IMR-90 (cell line): Measurements from ENCODE around the gene KCNMA1. TPM values are rescaled to one million over a fixed set of nuclear protein-coding genes. Genes with fewer than 3 reads are reported as not detected.

ENCODE experiments used
- ATAC-seq: fragments of 200-7000 bp; cut with Tn5 transposase; 2 replicates; pipeline ENCODE4 v1.9.1; 2020; ENCODE audit warnings: low read depth, mild to moderate bottlenecking, moderate library complexity
- BruUV-seq: library from RNA; stranded (reverse); fragments of 400-500 nt; replicated peaks from 2 replicates; lab custom pipeline; 2021; lab: Mats Ljungman, UMichigan
- CTCF ChIA-PET: fragments of 300-600 bp; formaldehyde crosslinking; extraction: SDS; loops from one replicate; lab custom pipeline; 2021; ENCODE audit warnings: antibody characterized with exemption; lab: Yijun Ruan, JAX
- POLR2A ChIA-PET: fragments of 300-600 bp; sonication (Branson Sonifier 250); formaldehyde crosslinking; loops from one replicate; lab custom pipeline; 2022; ENCODE audit warnings: antibody characterized with exemption; ENCODE audit not compliant: unreplicated experiment; lab: Charles Lee
- DNase-seq: peaks from one replicate; pipeline ENCODE4 v3.0.0; 2013
- H2AFZ ChIP-seq: replicated peaks from 2 replicates; pipeline ENCODE3; 2013; ENCODE audit warnings: low read length, mild to moderate bottlenecking; ENCODE audit not compliant: poor library complexity
- H2AK5ac ChIP-seq: 2 replicates; pipeline ENCODE4 v1.6.1; 2013; ENCODE audit warnings: low read depth, low read length, inconsistent platforms
- H2AK9ac ChIP-seq: replicated peaks from 2 replicates; pipeline ENCODE3; 2013; ENCODE audit warnings: mild to moderate bottlenecking, low read depth, low read length, moderate library complexity; ENCODE audit not compliant: poor library complexity
- H2BK120ac ChIP-seq: 2 replicates; pipeline ENCODE4 v1.6.1; 2013; ENCODE audit warnings: low read depth, low read length, inconsistent platforms
- H2BK15ac ChIP-seq: 3 replicates; pipeline ENCODE4 v1.6.1; 2013; ENCODE audit warnings: low read depth, low read length, inconsistent platforms
- H2BK20ac ChIP-seq: 2 replicates; pipeline ENCODE4 v1.6.1; 2013; ENCODE audit warnings: low read depth, mild to moderate bottlenecking, inconsistent platforms, low read length, moderate library complexity
- H2BK5ac ChIP-seq: 2 replicates; pipeline ENCODE4 v1.6.1; 2013; ENCODE audit warnings: mild to moderate bottlenecking, low read depth, low read length, inconsistent platforms; ENCODE audit not compliant: poor library complexity, severe bottlenecking
- H3K14ac ChIP-seq: replicated peaks from 2 replicates; pipeline ENCODE4 v1.6.1; 2013; ENCODE audit warnings: low read depth, low read length, inconsistent platforms
- H3K18ac ChIP-seq: 2 replicates; pipeline ENCODE4 v1.6.1; 2013; ENCODE audit warnings: low read depth, low read length, control low read depth
- H3K23ac ChIP-seq: 2 replicates; pipeline ENCODE4 v1.6.1; 2013; ENCODE audit warnings: low read depth, low read length, inconsistent platforms
- H3K27ac ChIP-seq: 2 replicates; pipeline ENCODE4 v1.5.1; 2013; ENCODE audit warnings: mild to moderate bottlenecking, control low read depth, low read length; ENCODE audit not compliant: insufficient read depth
- H3K27me3 ChIP-seq: 2 replicates; pipeline ENCODE4 v1.6.1; 2013; ENCODE audit warnings: low read length; ENCODE audit not compliant: control insufficient read depth, insufficient read depth
- H3K36me3 ChIP-seq: 2 replicates; pipeline ENCODE4 v1.6.1; 2013; ENCODE audit warnings: low read length, mixed read lengths; ENCODE audit not compliant: control insufficient read depth, insufficient read depth
- H3K4ac ChIP-seq: 2 replicates; pipeline ENCODE4 v1.6.1; 2013; ENCODE audit warnings: low read depth, low read length, inconsistent platforms
- H3K4me1 ChIP-seq: 2 replicates; pipeline ENCODE4 v1.6.1; 2013; ENCODE audit warnings: low read length, mixed read lengths; ENCODE audit not compliant: control insufficient read depth, insufficient read depth
- H3K4me2 ChIP-seq: 2 replicates; pipeline ENCODE4 v1.6.1; 2013; ENCODE audit warnings: low read depth, mild to moderate bottlenecking, control low read depth, low read length, moderate library complexity
- H3K4me3 ChIP-seq: 2 replicates; pipeline ENCODE4 v1.5.1; 2013; ENCODE audit warnings: low read depth, mild to moderate bottlenecking, control low read depth, low read length, moderate library complexity; ENCODE audit not compliant: insufficient read depth
- H3K56ac ChIP-seq: 2 replicates; pipeline ENCODE4 v1.6.1; 2013; ENCODE audit warnings: low read length, inconsistent platforms; ENCODE audit not compliant: insufficient read depth; ENCODE audit errors: extremely low read depth
- H3K79me1 ChIP-seq, 2 experiments: 2 replicates each; pipeline ENCODE4 v1.6.1; 2013; ENCODE audit warnings: low read length in 2 of 2, inconsistent platforms in 1 of 2, low read depth in 1 of 2
- H3K9ac ChIP-seq: 2 replicates; pipeline ENCODE4 v1.6.1; 2013; ENCODE audit warnings: low read depth, low read length, control low read depth
- H3K9me1 ChIP-seq: 2 replicates; pipeline ENCODE4 v1.6.1; 2013; ENCODE audit warnings: low read length, inconsistent platforms; ENCODE audit not compliant: insufficient read depth
- H3K9me3 ChIP-seq: 2 replicates; pipeline ENCODE4 v1.6.1; 2013; ENCODE audit warnings: low read length; ENCODE audit not compliant: control insufficient read depth, insufficient read depth
- H4K20me1 ChIP-seq: 2 replicates; pipeline ENCODE4 v1.6.1; 2013; ENCODE audit warnings: low read length, inconsistent platforms; ENCODE audit not compliant: insufficient read depth
- H4K5ac ChIP-seq: 2 replicates; pipeline ENCODE4 v1.6.1; 2013; ENCODE audit warnings: mild to moderate bottlenecking, low read depth, low read length, control low read depth
- H4K8ac ChIP-seq, 2 experiments: 2 replicates each; pipeline ENCODE4 v1.6.1; 2013; ENCODE audit warnings: low read depth in 2 of 2, low read length in 2 of 2, control low read depth in 1 of 2, inconsistent platforms in 1 of 2
- H4K91ac ChIP-seq: 2 replicates; pipeline ENCODE4 v1.6.1; 2013; ENCODE audit warnings: low read depth, low read length, inconsistent platforms; ENCODE audit not compliant: insufficient read depth
- CTCF ChIP-seq: conservative IDR thresholded peaks from 2 replicates; pipeline ENCODE4 v1.5.1; 2012; ENCODE audit warnings: mild to moderate bottlenecking, low read depth, low read length, improper control_type of control experiment
- ELK1 ChIP-seq: fragments of 150-350 bp; IDR thresholded peaks from 2 replicates; pipeline ENCODE4 v1.6.1; 2016; ENCODE audit warnings: low read depth, mild to moderate bottlenecking, low read length, moderate library complexity, borderline replicate concordance
- FOS ChIP-seq: fragments of 150-350 bp; IDR thresholded peaks from 2 replicates; pipeline ENCODE4 v1.6.1; 2016; ENCODE audit warnings: low read depth, low read length
- MAZ ChIP-seq: IDR thresholded peaks from 2 replicates; pipeline ENCODE4 v1.6.1; 2012; ENCODE audit warnings: low read depth, mild to moderate bottlenecking, low read length, improper control_type of control experiment, moderate library complexity, borderline replicate concordance
- NFE2L2 ChIP-seq: fragments of 150-350 bp; IDR thresholded peaks from 2 replicates; pipeline ENCODE4 v1.6.1; 2016; ENCODE audit warnings: low read depth, mild to moderate bottlenecking, low read length
- POLR2A ChIP-seq: IDR thresholded peaks from 2 replicates; pipeline ENCODE4 v1.6.1; 2012; ENCODE audit warnings: mild to moderate bottlenecking, low read depth, low read length
- RCOR1 ChIP-seq: IDR thresholded peaks from 2 replicates; pipeline ENCODE4 v1.6.1; 2012; ENCODE audit warnings: mild to moderate bottlenecking, low read length, improper control_type of control experiment; ENCODE audit not compliant: insufficient replicate concordance
- SMC3 ChIP-seq: fragments of 150-350 bp; IDR thresholded peaks from 2 replicates; pipeline ENCODE4 v1.6.1; 2016; ENCODE audit warnings: low read depth, mild to moderate bottlenecking, antibody characterized with exemption, low read length, moderate library complexity
- WGBS, 2 experiments: methylation state at CpG; one replicate each; pipeline versions ENCODE4 v1.1.5 to v1.1.7; 2013; ENCODE audit warnings: missing lambda C conversion rate in 2 of 2; ENCODE audit not compliant: insufficient read length in 1 of 2; ENCODE audit errors: extremely low coverage in 2 of 2; 5-methylcytosine and 5-hydroxymethylcytosine counted together
- dilution Hi-C: fragments of 300-500 bp; cut with HindIII; formaldehyde crosslinking; loops from one replicate; pipeline ENCODE4 v1.14.3; 2018; ENCODE audit warnings: low sequenced_read_pairs; ENCODE audit not compliant: unreplicated experiment
- in situ Hi-C: fragments of 300-500 bp; cut with MboI; formaldehyde crosslinking; loops from 3 replicates; pipeline ENCODE4 v1.14.3; 2019; ENCODE audit warnings: low sequenced_read_pairs, inconsistent platforms, mixed read lengths
- intact Hi-C: fragments of 100-400 bp; cut with micrococcal nuclease; formaldehyde crosslinking; loops from 2 replicates; pipeline ENCODE4 v1.10.0; 2022
- polyA plus RNA-seq, 3 experiments: library from polyadenylated mRNA; depleted of rRNA; stranded (reverse); fragments of >200 nt; gene quantifications; 2 replicates each; pipeline ENCODE4 v1.2.3, GENCODE V29; 2012; ENCODE audit warnings: low replicate concordance in 1 of 3
- total RNA-seq: library from RNA; depleted of rRNA; stranded (reverse); fragments of >200 nt; gene quantifications from 2 replicates; pipeline ENCODE4 v1.2.3, GENCODE V29; 2012

The KCNMA1 gene
- total and polyA plus RNA-seq, 2 of the 4 experiments (the other 2 are of a cell fraction): 25.6 to 29.6 TPM

GRCh38 chr10:76959111-76959510 is 678.5 kb downstream of the KCNMA1 start:
- Histone ChIP-seq H4K91ac (no peak overlapping the region), H3K56ac (no peak overlapping the region), H3K9me3 (no peaks in the 10 kb centered on the region), H3K23ac (no peak overlapping the region), H2AK5ac (no peak overlapping the region), H2BK15ac (no peak overlapping the region), H4K8ac (no peak overlapping the region), H2BK5ac (no peak overlapping the region), H3K18ac (no peak overlapping the region), H3K36me3 (no peaks in the 10 kb centered on the region), H3K27me3 (no peaks in the 10 kb centered on the region), H4K5ac (no peak overlapping the region), H2BK20ac (no peak overlapping the region), H3K14ac (no peak overlapping the region), H2BK120ac (no peak overlapping the region), H3K27ac (no peak overlapping the region), H3K9ac (no peak overlapping the region), H3K4me1 (no peaks in the 10 kb centered on the region), H3K4ac (no peak overlapping the region), H3K9me1 (no peaks in the 10 kb centered on the region), H4K20me1 (no peaks in the 10 kb centered on the region), H3K4me2 (no peak overlapping the region), H3K79me1 (no peaks in the 10 kb centered on the region), H3K4me3 (no peak overlapping the region), H2AK9ac (no peak overlapping the region), H2AFZ (no peak overlapping the region)
- POLR2A ChIA-PET: no interaction called here
- no TSS peak for BruUV-seq
- WGBS, 2 experiments: no CpG with 5 or more reads among the region's 2 CpGs
- DNase-seq (no peak), ATAC-seq (no peak)
- CTCF ChIA-PET: no interaction called here
- TF ChIP-seq FOS (no peak), RCOR1 (no peak), NFE2L2 (no peak), MAZ (no peak), ELK1 (no peak), POLR2A (no peak), SMC3 (no peak), CTCF (no peak)
- dilution Hi-C loops (no loop called here), intact Hi-C loops (no loop called here), in situ Hi-C loops (no loop called here)
